Erythroblast (primary cell): ENCODE data around the gene BMPER.

Experiments
- DNase-seq, 2 experiments: peaks; one replicate each; lab custom pipeline; 2025; lab: John Stamatoyannopoulos, UW
- GATA1 ChIP-seq: IDR thresholded peaks from 2 replicates; pipeline ENCODE4 v1.6.1; 2011; ENCODE audit warnings: low read depth, mild to moderate bottlenecking, control low read depth, low read length, moderate library complexity
- POLR2A ChIP-seq: IDR thresholded peaks from 2 replicates; pipeline ENCODE4 v1.6.1; 2011; ENCODE audit warnings: mild to moderate bottlenecking, low read length

Gene BMPER

DNA sequence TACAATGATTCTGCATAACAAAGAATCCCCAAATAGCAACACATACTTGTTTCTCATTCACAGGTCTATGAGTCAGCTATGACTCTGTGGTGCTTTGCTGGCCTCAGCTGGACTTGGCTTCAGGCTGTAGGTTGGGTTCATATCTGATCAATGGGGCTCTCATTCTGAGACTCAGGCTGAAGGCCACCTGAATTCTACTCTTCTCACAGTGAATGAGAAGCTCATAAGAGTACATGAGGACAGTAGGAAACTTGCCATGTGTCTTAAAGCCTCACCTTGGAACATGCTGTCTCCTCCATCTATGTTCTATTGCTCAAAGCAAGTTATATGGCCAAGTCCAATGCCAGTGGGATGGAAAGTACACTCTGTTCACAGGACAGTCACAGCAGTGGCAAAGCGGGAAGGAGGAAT, 292.9 kb downstream of the BMPER start:
- TF ChIP-seq GATA1 (no peak), POLR2A (no peak)
- DNase-seq = no peak
